H1 (cell line): ENCODE measurements around the gene TMEM253. TPM values are rescaled to one million over a fixed set of nuclear protein-coding genes. Genes with fewer than 3 reads are reported as not detected.

Source experiments
- CTCF ChIA-PET: fragments of 300-600 bp; sonication (Branson Sonifier 250); formaldehyde crosslinking; loops from one replicate; lab custom pipeline; 2021; ENCODE audit not compliant: partially characterized antibody; lab: Charles Lee
- POLR2A ChIA-PET: fragments of 300-600 bp; sonication (Branson Sonifier 250); formaldehyde crosslinking; loops from one replicate; lab custom pipeline; 2021; ENCODE audit warnings: inconsistent platforms; ENCODE audit not compliant: partially characterized antibody; lab: Charles Lee
- DNase-seq, 2 experiments: peaks; one replicate each; pipeline versions ENCODE4 v3.0.0 to v3.0.0-alpha.2; 2010 to 2022; ENCODE audit warnings: low spot score in 2 of 2, low read depth in 1 of 2, mixed read lengths in 1 of 2
- FAIRE-seq: peaks from 2 replicates; lab custom pipeline; 2011; peaks lifted over from hg19 to GRCh38; lab: Jason Lieb, UNC
- H2AFZ ChIP-seq: 2 replicates; pipeline ENCODE4 v1.8.1; 2012; ENCODE audit warnings: low read length, inconsistent platforms
- H2AK5ac ChIP-seq: 2 replicates; pipeline ENCODE4 v1.6.1; 2013; ENCODE audit warnings: low read depth, low read length
- H2BK120ac ChIP-seq: replicated peaks from 2 replicates; pipeline ENCODE3; 2013; ENCODE audit warnings: low read depth, low read length, inconsistent platforms
- H2BK12ac ChIP-seq: 2 replicates; pipeline ENCODE4 v1.6.1; 2013; ENCODE audit warnings: low read depth, low read length
- H2BK15ac ChIP-seq: 2 replicates; pipeline ENCODE4 v1.6.1; 2013; ENCODE audit warnings: low read length
- H2BK20ac ChIP-seq: 2 replicates; pipeline ENCODE4 v1.6.1; 2013; ENCODE audit warnings: low read length
- H2BK5ac ChIP-seq: 2 replicates; pipeline ENCODE4 v1.6.1; 2013; ENCODE audit warnings: low read depth, low read length
- H3K14ac ChIP-seq: 2 replicates; pipeline ENCODE4 v1.6.1; 2013; ENCODE audit warnings: inconsistent platforms; ENCODE audit not compliant: insufficient read length
- H3K18ac ChIP-seq: 2 replicates; pipeline ENCODE4 v1.6.1; 2013; ENCODE audit warnings: low read length; ENCODE audit errors: extremely low read depth
- H3K23ac ChIP-seq: 2 replicates; pipeline ENCODE4 v1.6.1; 2013; ENCODE audit warnings: inconsistent platforms; ENCODE audit not compliant: insufficient read length
- H3K23me2 ChIP-seq: 2 replicates; pipeline ENCODE4 v1.6.1; 2013; ENCODE audit warnings: low read depth, low read length
- H3K27ac ChIP-seq: 2 replicates; pipeline ENCODE4 v1.6.1; 2011; ENCODE audit warnings: low read depth, low read length, inconsistent platforms
- H3K27me3 ChIP-seq, 4 experiments: replicated peaks in 1 of 4; 1 replicate in 1 of 4; 2 replicates in 3 of 4; pipeline versions ENCODE4 v1.6.1 to v1.8.1; 2011 to 2013; ENCODE audit warnings: low read length in 3 of 4, mild to moderate bottlenecking in 3 of 4, inconsistent platforms in 2 of 4, mixed read lengths in 2 of 4, moderate library complexity in 1 of 4; ENCODE audit not compliant: control insufficient read depth in 3 of 4, insufficient read depth in 3 of 4; ENCODE audit errors: extremely low read depth in 1 of 4
- H3K36me3 ChIP-seq, 4 experiments: 2 replicates each; pipeline versions ENCODE4 v1.6.1 to v1.8.1; 2011 to 2013; ENCODE audit warnings: mild to moderate bottlenecking in 4 of 4, low read length in 3 of 4, moderate library complexity in 2 of 4, control low read depth in 1 of 4, inconsistent platforms in 1 of 4; ENCODE audit not compliant: insufficient read depth in 4 of 4, control insufficient read depth in 2 of 4
- H3K4ac ChIP-seq: replicated peaks from 2 replicates; pipeline ENCODE3; 2013; ENCODE audit warnings: low read length, low read depth, mixed read lengths, inconsistent platforms; ENCODE audit not compliant: insufficient read length
- H3K4me1 ChIP-seq, 4 experiments: replicated peaks in 1 of 4; 1 replicate in 1 of 4; 2 replicates in 3 of 4; pipeline versions ENCODE4 v1.6.1 to v1.8.1; 2011 to 2013; ENCODE audit warnings: low read length in 3 of 4, inconsistent platforms in 2 of 4, mixed read lengths in 1 of 4; ENCODE audit not compliant: insufficient read depth in 4 of 4, control insufficient read depth in 3 of 4
- H3K4me2 ChIP-seq, 2 experiments: 2 replicates each; pipeline versions ENCODE4 v1.6.1 to v1.8.1; 2011 to 2013; ENCODE audit warnings: low read depth in 2 of 2, low read length in 2 of 2, control low read depth in 1 of 2, inconsistent platforms in 1 of 2, mild to moderate bottlenecking in 1 of 2; ENCODE audit not compliant: insufficient read depth in 1 of 2
- H3K4me3 ChIP-seq, 4 experiments: fragments of 200-600, 300-600 bp in 1 of 4; sonication (generic), shearing (Covaris generic), sonication (Bioruptor Twin) in 1 of 4; 2 replicates each; pipeline versions ENCODE4 v1.5.1 to v1.8.1; 2011 to 2016; ENCODE audit warnings: low read length in 4 of 4, low read depth in 3 of 4, control low read depth in 2 of 4, inconsistent platforms in 2 of 4, mild to moderate bottlenecking in 2 of 4, mixed read lengths in 1 of 4, moderate library complexity in 1 of 4; ENCODE audit not compliant: insufficient read depth in 2 of 4; ENCODE audit errors: extremely low read depth in 1 of 4
- H3K56ac ChIP-seq: replicated peaks from 2 replicates; pipeline ENCODE3; 2013; ENCODE audit warnings: low read depth, mild to moderate bottlenecking, mixed read lengths, low read length, inconsistent platforms; ENCODE audit not compliant: insufficient read length
- H3K79me1 ChIP-seq: 2 replicates; pipeline ENCODE4 v1.6.1; 2013; ENCODE audit warnings: low read depth, low read length, control low read depth
- H3K79me2 ChIP-seq, 2 experiments: 2 replicates each; pipeline versions ENCODE4 v1.6.1 to v1.8.1; 2012 to 2013; ENCODE audit warnings: low read length in 2 of 2, mild to moderate bottlenecking in 2 of 2, inconsistent platforms in 1 of 2; ENCODE audit not compliant: insufficient read depth in 2 of 2, control insufficient read depth in 1 of 2
- H3K9ac ChIP-seq, 4 experiments: replicated peaks in 1 of 4; 1 replicate in 1 of 4; 2 replicates in 3 of 4; pipeline versions ENCODE4 v1.6.1 to v1.8.1; 2011 to 2013; ENCODE audit warnings: low read depth in 3 of 4, low read length in 3 of 4, control low read depth in 2 of 4, mild to moderate bottlenecking in 2 of 4, moderate library complexity in 2 of 4, inconsistent platforms in 1 of 4; ENCODE audit errors: extremely low read depth in 1 of 4
- H3K9me3 ChIP-seq, 2 experiments: 2 replicates each; pipeline versions ENCODE4 v1.6.1 to v1.8.1; 2012 to 2013; ENCODE audit warnings: mild to moderate bottlenecking in 2 of 2, moderate library complexity in 2 of 2, control low read depth in 1 of 2, inconsistent platforms in 1 of 2, low read depth in 1 of 2, low read length in 1 of 2, mixed read lengths in 1 of 2; ENCODE audit not compliant: insufficient read depth in 2 of 2
- H4K20me1 ChIP-seq, 2 experiments: replicated peaks in 1 of 2; 2 replicates each; pipeline versions ENCODE3 to v1.8.1; 2011 to 2013; ENCODE audit warnings: inconsistent platforms in 2 of 2, low read length in 2 of 2, mild to moderate bottlenecking in 1 of 2; ENCODE audit not compliant: insufficient read depth in 2 of 2, control insufficient read depth in 1 of 2
- H4K5ac ChIP-seq: 2 replicates; pipeline ENCODE4 v1.6.1; 2013; ENCODE audit warnings: low read length, low read depth, mixed read lengths, inconsistent platforms; ENCODE audit not compliant: insufficient read length
- H4K8ac ChIP-seq: 2 replicates; pipeline ENCODE4 v1.8.0; 2013; ENCODE audit warnings: mild to moderate bottlenecking, moderate library complexity, low read length, inconsistent platforms; ENCODE audit not compliant: insufficient read depth; ENCODE audit errors: extremely low read depth
- H4K91ac ChIP-seq: replicated peaks from 2 replicates; pipeline ENCODE3; 2013; ENCODE audit warnings: low read length, mixed read lengths, inconsistent platforms; ENCODE audit not compliant: insufficient read length
- NANOG ChIP-seq: IDR thresholded peaks from 2 replicates; pipeline ENCODE4 v1.6.1; 2011; ENCODE audit warnings: low read length, low read depth, mild to moderate bottlenecking, inconsistent platforms; ENCODE audit not compliant: insufficient read depth, poor library complexity, severe bottlenecking
- SIN3A ChIP-seq, 2 experiments: IDR thresholded peaks in 1 of 2; conservative IDR thresholded peaks in 1 of 2; 2 replicates each; pipeline ENCODE4 v1.6.1; 2011 to 2012; ENCODE audit warnings: low read length in 2 of 2, improper control_type of control experiment in 1 of 2, low read depth in 1 of 2, mild to moderate bottlenecking in 1 of 2
- SIX5 ChIP-seq: IDR thresholded peaks from 2 replicates; pipeline ENCODE4 v1.6.1; 2011; ENCODE audit warnings: mild to moderate bottlenecking, low read depth, low read length
- TEAD4 ChIP-seq: IDR thresholded peaks from 2 replicates; pipeline ENCODE4 v1.6.1; 2012; ENCODE audit warnings: low read depth, low read length, inconsistent platforms, mixed read lengths
- WGBS, 2 experiments: shearing (Covaris generic) in 1 of 2; methylation state at CpG; one replicate each; pipeline versions ENCODE4 v1.1.6 to v1.1.7; 2013 to 2015; ENCODE audit warnings: low lambda C conversion rate in 2 of 2, mixed read lengths in 2 of 2, inconsistent platforms in 1 of 2, low coverage in 1 of 2, missing lambda C conversion rate in 1 of 2; ENCODE audit not compliant: insufficient replicate concordance in 2 of 2, insufficient coverage in 1 of 2, insufficient read length in 1 of 2; ENCODE audit errors: extremely low coverage in 1 of 2, missing lambda C conversion rate in 1 of 2; 5-methylcytosine and 5-hydroxymethylcytosine counted together
- polyA plus RNA-seq, 7 experiments: library from polyadenylated mRNA; depleted of rRNA in 3 of 7; stranded (reverse) in 5 of 7; unstranded in 2 of 7; fragments of >200 nt in 5 of 7; fragments of 200-250 nt in 2 of 7; gene quantifications; 1 replicate in 5 of 7; 2 replicates in 1 of 7; 4 replicates in 1 of 7; pipeline versions ENCODE4 v1.2.1 to v1.2.3, GENCODE V29; 2011 to 2013; ENCODE audit warnings: missing spikeins in 2 of 7, mixed read lengths in 2 of 7
- total RNA-seq: library from RNA; stranded (reverse); fragmentation: NEBNext Ultra II Directional; extraction: Animal tissue kit (Norgen Biotek cat#: 25700); gene quantifications from 2 replicates; pipeline ENCODE4 v1.2.1, GENCODE V29; 2021
- TF ChIP-seq, protein P1 (sequence below): IDR thresholded peaks from 2 replicates; pipeline ENCODE4 v1.6.1; 2011; ENCODE audit warnings: low read depth, mild to moderate bottlenecking, low read length; ENCODE audit not compliant: insufficient read depth
- TF ChIP-seq, protein P2 (sequence below): IDR thresholded peaks from 2 replicates; pipeline ENCODE4 v1.6.1; 2011; ENCODE audit warnings: low read length, improper control_type of control experiment

The TMEM253 gene
- total and polyA plus RNA-seq, 2 of the 8 experiments (the other 6 are each of a cell fraction or from before 2014, with no cell fraction given): 1.9 to 2.2 TPM

DNA sequence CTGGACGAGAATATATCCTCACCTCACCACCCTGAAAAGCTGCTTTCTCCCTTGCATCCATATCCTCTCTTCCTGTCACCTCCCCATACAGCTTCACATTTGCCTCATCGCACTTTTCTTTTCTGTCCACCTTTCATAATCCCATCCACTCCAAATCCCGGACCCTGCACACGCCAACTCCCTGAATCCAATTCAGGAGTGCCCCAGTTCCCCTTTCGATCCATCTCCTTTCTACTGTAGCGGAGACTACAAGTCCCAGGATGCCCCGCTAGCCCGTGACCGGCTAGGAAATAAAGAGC is 2.5 kb downstream of the TMEM253 start:
- peak overlapping the region; percentile 99 for H3K27ac ChIP-seq
- H2BK120ac ChIP-seq: peak overlapping the region; percentile 12
- H3K4me2 ChIP-seq: peak overlapping the region; percentile 83 to 90
- no peak overlapping the region for H3K23ac ChIP-seq
- no peak overlapping the region for H2AK5ac ChIP-seq
- peak overlapping the region; percentile 59 to 83 (median 80) for H3K4me3 ChIP-seq
- peaks cover 7% of the 10 kb centered on the region for H3K23me2 ChIP-seq
- H3K4me1 ChIP-seq: peaks cover 2 to 25% (median 9%) of the 10 kb centered on the region in 4 experiments; a peak in 5 of 7 replicates
- no peak overlapping the region for H4K8ac ChIP-seq
- H4K5ac ChIP-seq: peak overlapping the region; percentile 37
- no peaks in the 10 kb centered on the region for H3K36me3 ChIP-seq
- no peak overlapping the region for H3K14ac ChIP-seq
- no peak overlapping the region for H2AFZ ChIP-seq
- no peak overlapping the region for H3K4ac ChIP-seq
- peaks cover 0 to 32% of the 10 kb centered on the region in 2 experiments; a peak in 3 of 4 replicates for H3K79me2 ChIP-seq
- no peaks in the 10 kb centered on the region for H3K79me1 ChIP-seq
- H2BK15ac ChIP-seq: peak overlapping the region; percentile 76; the same call in 1 of the 2 replicates
- DNase-seq (no peak), FAIRE-seq (no peak)
- WGBS, 2 experiments: 9% methylated on average over 9 of the region's 9 CpGs; no CpG with 5 or more reads in 1 of the 2 experiments
- TF ChIP-seq SIN3A (conservative IDR thresholded peaks at IDR 0.05 in 1 of 2, IDR thresholded peaks at IDR 0.05 in 1 of 2; ENCODE audit: low read depth in 1 of 2, low read length in 2 of 2) (0 out of 4 replicates have a peak, but pooled peaks of 1 of the 2 experiments have one; percentile 50), SIX5 (peak; percentile 66), TEAD4 (no peak), NANOG (peak; percentile 24)
- TF ChIP-seq, protein P1, sequence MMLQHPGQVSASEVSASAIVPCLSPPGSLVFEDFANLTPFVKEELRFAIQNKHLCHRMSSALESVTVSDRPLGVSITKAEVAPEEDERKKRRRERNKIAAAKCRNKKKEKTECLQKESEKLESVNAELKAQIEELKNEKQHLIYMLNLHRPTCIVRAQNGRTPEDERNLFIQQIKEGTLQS: 0 out of 2 replicates have a peak, but pooled peaks have one; percentile 64
- TF ChIP-seq, protein P2, sequence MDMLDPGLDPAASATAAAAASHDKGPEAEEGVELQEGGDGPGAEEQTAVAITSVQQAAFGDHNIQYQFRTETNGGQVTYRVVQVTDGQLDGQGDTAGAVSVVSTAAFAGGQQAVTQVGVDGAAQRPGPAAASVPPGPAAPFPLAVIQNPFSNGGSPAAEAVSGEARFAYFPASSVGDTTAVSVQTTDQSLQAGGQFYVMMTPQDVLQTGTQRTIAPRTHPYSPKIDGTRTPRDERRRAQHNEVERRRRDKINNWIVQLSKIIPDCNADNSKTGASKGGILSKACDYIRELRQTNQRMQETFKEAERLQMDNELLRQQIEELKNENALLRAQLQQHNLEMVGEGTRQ: peak; percentile 30; the same call in 1 of the 2 replicates
- no peaks in the 10 kb centered on the region for H3K9me3 ChIP-seq
- H3K18ac ChIP-seq: peak overlapping the region; percentile 80
- H3K27me3 ChIP-seq: no peaks in the 10 kb centered on the region
- no peak overlapping the region for H3K56ac ChIP-seq
- no peak overlapping the region for H4K91ac ChIP-seq
- H2BK5ac ChIP-seq: peak overlapping the region; percentile 8
- H2BK12ac ChIP-seq: peak overlapping the region; percentile 2
- ChIA-PET CTCF (interaction anchor here (1.0 to 11.0 kb wide), 13 partner anchors 9 to 132 kb away, joined by 3 to 239 read pairs (median 27); partner anchors contain the start of gene ARHGEF40), POLR2A (interaction anchor here (0.8 to 7.2 kb wide), 11 partner anchors 9 to 102 kb away, joined by 3 to 121 read pairs (median 5); partner anchors contain the start of genes ARHGEF40 and NDRG2)
- peak overlapping the region; percentile 68; the same call in 1 of the 2 replicates for H2BK20ac ChIP-seq
- H3K9ac ChIP-seq: peak overlapping the region; percentile 59 to 99 (median 97)
- no peaks in the 10 kb centered on the region for H4K20me1 ChIP-seq
